ENCODE measurements around the gene SMCO4. TPM values are rescaled to one million over a fixed set of nuclear protein-coding genes. Genes with fewer than 3 reads are reported as not detected.

The SMCO4 gene
- total and polyA plus RNA-seq, 2 of the 8 experiments (the other 6 are each of a cell fraction or from before 2014, with no cell fraction given): 33.2 to 53.9 TPM

GRCh38 chr11:93498161-93498560 lies 45.0 kb downstream of the SMCO4 start:
- no peak overlapping the region for H3K23ac ChIP-seq (ENCODE audit: insufficient read length)
- TF ChIP-seq POLR2AphosphoS5 (IDR thresholded peaks at IDR 0.05; ENCODE audit: low read depth, low read length): no peak
- no peak for TF ChIP-seq CEBPB (IDR thresholded peaks at IDR 0.05; ENCODE audit: low read depth, low read length)
- no peak for TF ChIP-seq SAP30 (IDR thresholded peaks at IDR 0.05; ENCODE audit: insufficient read depth, insufficient replicate concordance, low read length)
- no peak for TF ChIP-seq ZNF274 (IDR thresholded peaks at IDR 0.05; ENCODE audit: borderline replicate concordance, extremely low read depth, low read length)
- no peak for TF ChIP-seq POLR2A (IDR thresholded peaks at IDR 0.05; ENCODE audit: control extremely low read depth in 1 of 2, low read depth in 2 of 2, low read length in 2 of 2)
- TF ChIP-seq TAF1 (IDR thresholded peaks at IDR 0.05; ENCODE audit: low read depth, low read length): no peak
- no peak for TF ChIP-seq NANOG (IDR thresholded peaks at IDR 0.05; ENCODE audit: insufficient read depth, low read depth, low read length, poor library complexity, severe bottlenecking)
- no peak for TF ChIP-seq SP4 (IDR thresholded peaks at IDR 0.05; ENCODE audit: low read length)
- TF ChIP-seq CREB1 (IDR thresholded peaks at IDR 0.05): no peak
- TF ChIP-seq POU5F1 (IDR thresholded peaks at IDR 0.05; ENCODE audit: low read depth, low read length): no peak
- no peak for TF ChIP-seq ASH2L (IDR thresholded peaks at IDR 0.05; ENCODE audit: low read length)
- TF ChIP-seq GTF2F1 (IDR thresholded peaks at IDR 0.05; ENCODE audit: borderline replicate concordance, low read depth, low read length): no peak
- no peak for TF ChIP-seq CBX5 (IDR thresholded peaks at IDR 0.05; ENCODE audit: low read depth, low read length)
- no peak for TF ChIP-seq MAFK (IDR thresholded peaks at IDR 0.05; ENCODE audit: low read depth, low read length)
- no peaks in the 10 kb centered on the region for H4K20me1 ChIP-seq (replicated peaks in 1 of 2; ENCODE audit: control insufficient read depth in 1 of 2, insufficient read depth in 2 of 2, low read length in 2 of 2)
- no peaks in the 10 kb centered on the region for H3K9me3 ChIP-seq (ENCODE audit: insufficient read depth in 2 of 2, low read depth in 1 of 2, low read length in 1 of 2)
- H3K23me2 ChIP-seq (ENCODE audit: low read depth, low read length): no peaks in the 10 kb centered on the region
- ChIA-PET POLR2A (ENCODE audit: partially characterized antibody) (interaction anchor here (1.3 to 2.0 kb wide), 2 partner anchors 8 to 19 kb away, joined by 3 to 5 read pairs; no protein-coding TSS in a partner anchor), CTCF (ENCODE audit: partially characterized antibody) (interaction anchor here (0.9 kb wide), 1 partner anchor 263 kb away, joined by 3 read pairs; no protein-coding TSS in a partner anchor)
- H4K5ac ChIP-seq (ENCODE audit: insufficient read length, low read depth, low read length): no peak overlapping the region
- H3K4me1 ChIP-seq (replicated peaks in 1 of 4; ENCODE audit: control insufficient read depth in 3 of 4, insufficient read depth in 4 of 4, low read length in 3 of 4): peaks cover 4 to 20% (median 18%) of the 10 kb centered on the region in 4 experiments
- no peak overlapping the region for H2AFZ ChIP-seq (ENCODE audit: low read length)
- no peak overlapping the region for H3K14ac ChIP-seq (ENCODE audit: insufficient read length)
- H3K56ac ChIP-seq (replicated peaks; ENCODE audit: insufficient read length, low read depth, low read length): no peak overlapping the region
- H3K79me1 ChIP-seq (ENCODE audit: low read depth, low read length): peaks cover 5% of the 10 kb centered on the region; the same call in 1 of the 2 replicates
- 51% methylated on average over 4 of the region's 4 CpGs; no CpG with 5 or more reads in 1 of the 2 experiments for WGBS, 2 experiments (ENCODE audit: extremely low coverage in 1 of 2, insufficient coverage in 1 of 2, insufficient read length in 1 of 2, insufficient replicate concordance in 2 of 2, low coverage in 1 of 2, low lambda C conversion rate in 2 of 2, missing lambda C conversion rate in 1 of 2)
- no peak overlapping the region for H2BK12ac ChIP-seq (ENCODE audit: low read depth, low read length)
- H2BK120ac ChIP-seq (replicated peaks; ENCODE audit: low read depth, low read length): no peak overlapping the region
- no peak overlapping the region for H3K9ac ChIP-seq (replicated peaks in 1 of 4; ENCODE audit: extremely low read depth in 1 of 4, low read depth in 3 of 4, low read length in 3 of 4)
- no peaks in the 10 kb centered on the region for H3K27me3 ChIP-seq (replicated peaks in 1 of 4; ENCODE audit: control insufficient read depth in 3 of 4, extremely low read depth in 1 of 4, insufficient read depth in 3 of 4, low read length in 3 of 4)
- no peak overlapping the region for H2BK15ac ChIP-seq (ENCODE audit: low read length)
- H2BK20ac ChIP-seq (ENCODE audit: low read length): no peak overlapping the region
- H3K79me2 ChIP-seq (ENCODE audit: control insufficient read depth in 1 of 2, insufficient read depth in 2 of 2, low read length in 2 of 2): peaks cover 3 to 15% of the 10 kb centered on the region in 2 experiments; a peak in 1 of 4 replicates
- DNase-seq (ENCODE audit: low read depth in 1 of 2, low spot score in 2 of 2): no peak
- 0 out of 2 replicates have a peak overlapping the region, but pooled peaks have one; percentile 9 for H3K27ac ChIP-seq (ENCODE audit: low read depth, low read length)
- H3K36me3 ChIP-seq (ENCODE audit: control insufficient read depth in 2 of 4, insufficient read depth in 4 of 4, low read length in 3 of 4): peaks cover 0 to 3% (median 0%) of the 10 kb centered on the region in 4 experiments; a peak in 1 of 8 replicates
- no peak overlapping the region; the same call in 1 of the 2 replicates for H3K18ac ChIP-seq (ENCODE audit: extremely low read depth, low read length)
- H2BK5ac ChIP-seq (ENCODE audit: low read depth, low read length): peak overlapping the region; percentile 53; the same call in 1 of the 2 replicates
- 0 out of 2 replicates have a peak overlapping the region, but pooled peaks have one; percentile 76 for H2AK5ac ChIP-seq (ENCODE audit: low read depth, low read length)
- peak overlapping the region; percentile 29 to 44; a peak in 3 of 4 replicates for H3K4me2 ChIP-seq (ENCODE audit: insufficient read depth in 1 of 2, low read depth in 2 of 2, low read length in 2 of 2)
- H3K4ac ChIP-seq (replicated peaks; ENCODE audit: insufficient read length, low read depth, low read length): no peak overlapping the region
- H3K4me3 ChIP-seq (ENCODE audit: extremely low read depth in 1 of 4, insufficient read depth in 2 of 4, low read depth in 3 of 4, low read length in 4 of 4): no peak overlapping the region; a peak in 1 of 8 replicates
- no peak overlapping the region for H4K8ac ChIP-seq (ENCODE audit: extremely low read depth, insufficient read depth, low read length)
- FAIRE-seq: no peak
- H4K91ac ChIP-seq (replicated peaks; ENCODE audit: insufficient read length, low read length): no peak overlapping the region
